Suprapubic skin (tissue), 4 donors: ENCODE results near the gene TMEM187.

ENCODE experiments used
- EP300 ChIP-seq: sonication (generic); formaldehyde crosslinking; IDR thresholded peaks from one replicate; pipeline ENCODE4 v1.6.1; 2017; ENCODE audit warnings: antibody characterized with exemption
- POLR2A ChIP-seq, 2 donors: fragments of 450-650 bp; IDR thresholded peaks; one replicate each; pipeline ENCODE4 v1.6.1; 2017; ENCODE audit warnings: antibody characterized with exemption in 2 of 2, mild to moderate bottlenecking in 2 of 2, moderate library complexity in 2 of 2
- POLR2AphosphoS5 ChIP-seq, 3 donors: sonication (generic); formaldehyde crosslinking; IDR thresholded peaks; one replicate each; pipeline ENCODE4 v1.6.1; 2017; ENCODE audit warnings: antibody characterized with exemption in 3 of 3
- TF ChIP-seq, protein P1 (sequence below), 2 donors: fragments of 200-600 bp in 1 of 2; fragments of 450-650 bp in 1 of 2; sonication (generic) in 1 of 2; IDR thresholded peaks; one replicate each; pipeline ENCODE4 v1.5.1; 2016 to 2019; ENCODE audit warnings: antibody characterized with exemption in 2 of 2, mild to moderate bottlenecking in 1 of 2, moderate library complexity in 1 of 2

DNA sequence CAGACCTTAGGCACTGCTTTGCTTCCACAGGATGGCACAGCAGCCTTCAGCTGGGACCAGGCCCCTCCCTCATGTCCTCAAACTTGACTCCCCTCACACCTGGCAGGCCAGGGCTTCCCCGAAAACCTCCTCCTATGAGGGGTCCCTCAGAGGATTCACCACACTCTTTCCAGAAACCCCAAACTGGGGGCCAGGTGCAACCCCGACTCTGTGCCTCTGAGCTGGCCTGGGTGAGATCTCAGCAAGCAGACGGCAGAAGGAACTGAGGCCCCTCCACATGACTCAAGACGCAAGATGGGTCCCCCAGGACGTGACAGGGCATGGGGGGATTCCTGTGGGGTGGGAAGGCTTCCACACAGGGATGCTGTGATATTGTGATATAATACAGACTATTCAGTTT, 7.1 kb upstream of the TMEM187 start:
- TF ChIP-seq, protein P1, sequence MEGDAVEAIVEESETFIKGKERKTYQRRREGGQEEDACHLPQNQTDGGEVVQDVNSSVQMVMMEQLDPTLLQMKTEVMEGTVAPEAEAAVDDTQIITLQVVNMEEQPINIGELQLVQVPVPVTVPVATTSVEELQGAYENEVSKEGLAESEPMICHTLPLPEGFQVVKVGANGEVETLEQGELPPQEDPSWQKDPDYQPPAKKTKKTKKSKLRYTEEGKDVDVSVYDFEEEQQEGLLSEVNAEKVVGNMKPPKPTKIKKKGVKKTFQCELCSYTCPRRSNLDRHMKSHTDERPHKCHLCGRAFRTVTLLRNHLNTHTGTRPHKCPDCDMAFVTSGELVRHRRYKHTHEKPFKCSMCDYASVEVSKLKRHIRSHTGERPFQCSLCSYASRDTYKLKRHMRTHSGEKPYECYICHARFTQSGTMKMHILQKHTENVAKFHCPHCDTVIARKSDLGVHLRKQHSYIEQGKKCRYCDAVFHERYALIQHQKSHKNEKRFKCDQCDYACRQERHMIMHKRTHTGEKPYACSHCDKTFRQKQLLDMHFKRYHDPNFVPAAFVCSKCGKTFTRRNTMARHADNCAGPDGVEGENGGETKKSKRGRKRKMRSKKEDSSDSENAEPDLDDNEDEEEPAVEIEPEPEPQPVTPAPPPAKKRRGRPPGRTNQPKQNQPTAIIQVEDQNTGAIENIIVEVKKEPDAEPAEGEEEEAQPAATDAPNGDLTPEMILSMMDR (IDR thresholded peaks at IDR 0.05) = no peak
- TF ChIP-seq POLR2A (IDR thresholded peaks at IDR 0.05) (no peak), EP300 (no peak), POLR2AphosphoS5 (IDR thresholded peaks at IDR 0.05) (no peak)
